Stimulated activated CD4-positive, alpha-beta T cell treated with anti-CD3 and anti-CD28 coated beads, Interleukin-2, amount 100 ng/mL, for 4 hours (primary cell): ENCODE measurements around the gene C1QTNF6.
"Not testable (repeated sequence)": the region's sequence is repeated elsewhere in the genome, so short reads cannot be mapped to it uniquely, and the experiment has no call there.

ENCODE experiments used
- DNase-seq: peaks from one replicate; pipeline ENCODE4 v3.0.0-alpha.2; 2020; ENCODE audit warnings: low read depth

C1QTNF6 gene

GRCh38 chr22:37176464-37177061 lies 11.5 kb downstream of the C1QTNF6 start:
- no peak for DNase-seq

DNA sequence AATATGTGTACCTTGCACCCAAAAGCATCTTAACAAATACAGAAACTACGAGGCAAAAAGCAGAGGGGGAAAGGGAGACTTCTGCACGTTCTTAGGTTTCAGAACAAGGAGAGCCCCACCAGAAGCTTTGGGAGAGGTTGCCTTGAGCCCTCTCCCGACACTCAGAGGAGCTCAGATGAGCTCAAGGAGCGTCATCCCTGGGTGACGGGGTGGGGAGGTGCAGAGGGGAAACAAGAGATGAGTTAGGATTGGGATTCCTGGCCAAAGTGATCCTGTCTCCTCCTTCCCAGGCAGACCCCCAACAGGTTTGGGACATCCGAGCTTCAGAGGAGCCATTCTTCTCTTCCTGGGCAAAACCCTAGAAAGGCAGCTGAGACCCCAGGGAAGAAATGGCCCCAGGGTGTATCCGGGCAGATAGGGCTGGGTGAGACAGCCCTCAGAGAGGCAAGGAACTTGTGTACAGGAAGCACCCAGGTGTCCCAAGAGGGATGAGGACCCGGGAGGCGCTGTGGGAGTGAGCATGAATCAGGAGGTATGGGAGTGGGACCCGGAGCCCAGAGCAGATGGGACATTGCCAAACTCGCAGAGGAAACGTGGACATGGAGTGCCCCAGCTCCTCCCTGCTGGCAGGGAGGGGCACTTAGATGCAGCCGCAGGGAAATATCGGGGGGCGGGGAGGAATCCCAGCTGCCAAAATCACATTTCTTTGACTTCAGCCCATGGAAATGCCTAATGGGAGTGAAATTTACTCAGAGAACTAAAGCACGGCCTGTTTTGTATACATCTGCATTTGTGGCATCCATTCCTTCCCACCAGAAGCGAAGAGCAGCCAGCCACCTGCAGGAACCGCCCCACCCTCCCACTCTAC lies 12.4 kb downstream of the C1QTNF6 start:
- DNase-seq, result no peak

DNA sequence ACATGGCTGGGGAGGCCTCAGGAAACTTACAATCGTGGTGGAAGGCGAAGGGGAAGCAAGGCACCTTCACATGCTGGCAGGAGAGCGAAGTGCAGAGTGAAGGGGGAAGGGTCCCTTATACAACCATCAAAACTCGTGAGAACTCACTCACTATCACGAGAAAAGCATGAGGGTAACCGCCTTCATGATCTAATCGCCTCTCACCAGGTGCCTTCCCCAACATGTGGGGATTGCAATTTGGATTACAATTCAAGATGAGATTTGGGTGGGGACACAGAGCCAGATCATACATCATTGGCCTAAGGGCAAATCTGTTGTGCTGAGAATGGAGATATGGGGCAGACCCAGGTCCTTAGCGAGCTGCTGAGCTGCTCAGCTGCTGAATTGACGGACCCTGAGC lies 13.1 kb downstream of the C1QTNF6 start:
- DNase-seq, result no peak

DNA sequence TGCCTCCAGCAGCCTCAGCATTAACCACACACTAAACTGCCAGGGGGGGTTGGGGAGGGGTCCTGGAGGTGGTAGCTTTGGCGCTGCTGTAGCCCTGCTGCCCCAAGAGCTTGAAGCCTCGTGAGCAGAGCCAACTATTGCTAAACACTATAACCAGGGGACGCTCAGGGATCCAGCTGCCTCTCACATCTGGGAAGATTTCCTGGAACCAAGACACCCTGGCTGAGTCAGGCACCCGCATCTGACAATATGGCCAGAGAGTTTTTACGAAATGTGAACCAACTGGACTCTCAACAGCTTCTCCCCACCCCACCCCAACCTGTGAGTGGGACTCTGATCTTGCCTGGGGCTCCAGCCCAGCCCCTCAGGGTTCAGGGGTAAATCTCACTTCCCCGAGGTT lies 14.3 kb downstream of the C1QTNF6 start:
- DNase-seq, result no peak

DNA sequence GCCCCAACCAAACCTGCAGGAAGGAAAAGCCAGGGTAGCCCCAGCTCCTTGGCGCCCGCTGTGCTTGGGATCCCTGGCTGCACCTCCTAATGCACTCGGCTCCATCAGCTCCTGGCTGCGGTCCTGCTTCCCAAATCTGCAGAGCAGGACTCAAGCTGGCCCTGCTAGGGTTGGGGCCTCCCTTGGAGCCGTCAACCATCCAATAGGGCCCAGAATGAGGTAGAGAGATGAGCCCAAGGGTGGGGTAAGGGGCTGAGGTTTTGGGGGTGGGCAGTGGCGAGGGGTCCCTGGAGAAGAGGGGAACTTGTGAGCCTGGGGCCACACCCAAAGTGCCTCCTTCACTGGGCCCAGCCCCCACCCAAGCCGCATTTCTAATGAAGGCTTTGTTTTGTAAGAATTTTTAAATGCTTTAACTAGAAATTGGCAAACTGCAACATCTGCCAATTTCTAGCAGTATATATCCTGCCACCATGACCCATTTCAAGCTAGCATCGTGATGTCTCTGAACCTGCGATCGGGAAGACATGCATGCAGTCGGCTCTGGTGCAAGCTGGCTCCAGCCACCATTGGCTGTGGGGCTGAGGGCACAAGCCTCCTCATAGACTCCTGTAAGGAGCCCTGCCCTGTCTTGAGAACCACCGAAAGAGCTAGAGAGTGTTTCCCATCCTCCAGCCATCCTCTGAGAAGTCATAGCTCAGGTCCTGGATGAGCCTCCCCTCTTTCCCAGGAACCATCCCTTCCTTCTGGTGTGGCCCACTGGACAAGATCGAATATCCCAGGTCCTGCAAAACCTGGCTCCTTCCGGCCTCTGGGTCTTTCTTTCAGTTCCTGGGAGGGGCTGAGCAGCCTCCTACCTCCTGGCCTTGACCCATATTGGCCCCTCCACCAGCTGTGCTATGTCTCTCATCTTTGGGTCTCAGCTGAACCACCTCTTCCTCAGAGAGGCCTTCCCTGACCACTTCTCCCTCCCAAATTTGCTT lies 15.5 kb downstream of the C1QTNF6 start:
- DNase-seq, result no peak

DNA sequence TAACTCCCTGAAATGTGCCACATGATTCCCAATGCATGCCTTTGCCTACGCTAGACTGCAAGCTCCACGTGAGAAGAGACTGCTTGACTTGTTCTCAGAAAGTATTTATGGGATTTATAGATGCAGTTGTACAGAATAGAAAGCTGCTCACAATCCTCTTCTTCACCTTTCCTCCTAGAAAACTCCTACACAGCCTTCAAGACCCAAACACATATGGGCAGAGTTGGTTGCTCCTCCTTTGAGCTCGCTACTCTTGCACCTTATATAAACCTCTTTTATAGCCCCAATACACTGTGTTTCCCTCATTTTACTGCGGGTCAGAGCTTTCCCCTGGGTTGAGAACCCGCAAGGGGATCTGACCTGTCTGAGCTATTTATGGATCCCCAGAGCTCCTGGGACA lies 16.4 kb downstream of the C1QTNF6 start:
- DNase-seq, result no peak

GRCh38 chr22:37170689-37171405 lies 17.2 kb downstream of the C1QTNF6 start:
- DNase-seq, result not testable (repeated sequence)

GRCh38 chr22:37169947-37170688 lies 17.9 kb downstream of the C1QTNF6 start:
- DNase-seq, result no peak

GRCh38 chr22:37169406-37169805 lies 18.6 kb downstream of the C1QTNF6 start:
- DNase-seq, result no peak

- DNase-seq, result no peak
These were observed 19.9 kb downstream of the C1QTNF6 start for GRCh38 chr22:37167981-37168647.

DNA sequence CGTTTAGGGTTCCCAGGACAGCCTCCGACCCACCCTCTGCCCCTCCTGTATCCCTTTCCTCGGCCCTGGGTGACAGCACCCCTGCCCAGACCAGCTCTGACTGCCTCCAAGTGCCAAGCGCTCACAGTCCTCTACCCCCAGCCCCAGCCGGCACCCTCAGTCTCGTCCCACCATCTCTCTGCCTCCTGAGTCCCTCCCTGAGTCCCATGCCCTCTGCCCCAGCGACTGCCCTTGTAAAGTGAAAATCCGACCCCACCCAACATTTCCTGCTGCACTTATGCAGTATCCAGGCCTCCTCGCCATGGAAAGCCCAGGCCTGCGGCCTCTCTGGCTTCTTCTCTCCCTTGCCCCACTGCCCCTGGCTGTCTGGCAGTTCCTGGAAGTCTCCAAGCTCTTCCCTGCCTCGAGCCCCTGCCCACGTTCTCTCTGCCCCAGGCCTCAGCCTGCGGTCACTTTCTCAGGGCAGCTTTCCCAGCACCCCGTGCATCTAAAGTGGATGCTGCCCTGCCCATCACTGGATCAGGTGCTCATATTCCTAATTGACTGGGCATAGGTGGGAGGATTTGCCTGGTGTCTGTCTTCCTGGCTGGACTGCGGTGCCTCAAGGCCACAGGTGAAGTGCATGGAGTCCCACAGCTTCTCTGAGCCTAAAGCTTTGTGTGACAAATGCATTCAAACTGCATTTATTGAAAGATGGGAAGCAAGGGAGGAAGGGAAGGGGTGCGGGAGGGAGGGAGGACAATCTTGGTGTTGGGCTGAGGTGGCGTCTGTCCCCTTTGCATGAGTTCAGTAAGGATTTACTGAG lies 20.7 kb downstream of the C1QTNF6 start:
- no peak for DNase-seq

- peak; percentile 67 for DNase-seq
These were observed 21.4 kb downstream of the C1QTNF6 start for GRCh38 chr22:37166675-37167066.

GRCh38 chr22:37165940-37166674 lies 21.9 kb downstream of the C1QTNF6 start:
- DNase-seq, result no peak

DNA sequence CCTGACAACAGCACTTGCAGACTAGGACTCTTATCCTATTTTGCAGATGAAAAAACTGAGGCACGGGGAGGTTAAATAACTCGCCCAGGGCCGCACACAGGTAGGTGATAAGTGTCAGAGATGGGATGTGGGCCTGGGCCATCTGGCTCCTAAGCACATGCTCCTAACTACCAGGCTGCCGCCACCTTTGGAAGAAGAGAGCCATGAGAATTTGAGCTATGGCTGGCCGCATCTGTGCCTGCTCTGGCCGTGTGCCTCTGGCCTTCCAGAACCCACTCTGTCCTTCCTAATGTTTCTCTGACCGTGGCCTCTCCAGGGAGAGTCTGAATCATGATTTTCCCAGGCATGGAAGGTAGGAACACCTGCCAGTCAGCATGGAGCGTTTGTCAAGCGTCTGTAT lies 23.0 kb downstream of the C1QTNF6 start:
- no peak for DNase-seq

- no peak for DNase-seq
These were observed 23.6 kb downstream of the C1QTNF6 start for GRCh38 chr22:37164505-37164887.

- no peak for DNase-seq
These were observed 24.2 kb downstream of the C1QTNF6 start for GRCh38 chr22:37163575-37164504.

DNA sequence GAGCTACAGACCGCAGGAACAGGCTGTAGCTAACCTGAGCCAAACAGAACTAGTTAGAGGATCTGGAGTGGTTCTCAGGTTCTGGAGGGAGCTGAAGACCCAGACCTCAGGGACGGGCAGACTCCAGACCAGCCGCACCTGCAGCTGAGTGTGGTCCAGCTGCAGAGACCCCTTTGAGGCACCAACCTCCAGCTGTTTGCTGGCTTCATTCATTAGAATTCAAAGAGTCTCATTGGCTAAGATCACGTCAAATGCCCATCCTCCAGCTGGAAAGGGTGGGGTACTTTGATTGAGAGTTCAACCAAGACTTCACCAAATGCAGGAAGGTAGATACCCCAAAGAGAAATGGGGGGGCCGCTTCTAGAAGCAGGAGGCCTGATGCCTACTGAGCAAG lies 25.0 kb downstream of the C1QTNF6 start:
- no peak for DNase-seq
